Measurements from ENCODE around the gene LPO.
A peak's percentile ranks its signal among the peaks of the same experiment; 100 is the strongest.

Gene LPO

DNA sequence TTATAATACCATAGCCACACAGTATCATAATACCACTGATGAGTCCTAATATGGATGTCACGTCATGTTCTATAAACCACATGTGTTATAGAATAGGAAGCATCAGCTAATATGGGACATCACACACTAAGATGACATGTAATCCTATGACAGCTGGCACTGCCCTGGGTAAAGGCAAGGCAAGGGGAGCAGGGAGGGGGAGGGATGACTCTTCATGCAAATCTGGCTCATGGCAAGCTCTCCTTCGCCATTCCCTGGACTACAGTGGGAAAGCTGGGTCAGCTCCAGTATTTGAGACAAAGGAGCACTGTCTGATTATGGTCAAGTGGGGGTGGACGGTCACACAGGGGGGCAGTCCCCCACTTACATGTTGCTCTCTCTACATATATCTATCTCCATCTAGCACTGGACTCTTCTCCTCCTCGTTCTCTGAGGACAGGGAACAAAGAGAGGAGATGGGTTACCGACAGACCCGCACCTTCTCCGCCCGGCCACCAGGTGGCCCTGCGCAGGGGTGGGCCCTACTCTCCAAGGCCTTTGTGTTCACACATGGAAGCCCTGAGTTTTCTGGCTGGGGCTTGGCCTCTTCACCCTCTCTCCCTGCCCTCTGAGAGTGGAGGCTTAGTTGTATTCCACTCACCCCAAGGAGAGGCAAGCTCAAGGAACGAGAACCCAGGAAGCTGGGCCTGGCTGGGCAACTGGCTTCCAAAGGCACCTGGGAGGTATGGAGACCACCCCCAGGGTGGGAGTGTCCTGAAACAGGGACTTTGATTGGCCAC is 65.8 kb downstream of the LPO start:
- Histone ChIP-seq H3K27me3 (ENCODE audit: low read length) (no peaks in the 10 kb centered on the region), H3K36me3 (ENCODE audit: low read length) (no peaks in the 10 kb centered on the region), H4K20me1 (ENCODE audit: low read depth, low read length) (no peaks in the 10 kb centered on the region), H2AFZ (ENCODE audit: low read depth, low read length, severe bottlenecking) (peak overlapping the region; percentile 4), H3K9me3 (ENCODE audit: insufficient read depth, low read length) (no peaks in the 10 kb centered on the region), H3K9ac (ENCODE audit: low read length) (no peak overlapping the region), H3K79me2 (ENCODE audit: insufficient read depth, low read length) (no peaks in the 10 kb centered on the region), H3K9me2 (replicated peaks; ENCODE audit: insufficient read depth, low read length) (no peaks in the 10 kb centered on the region), H3F3A (ENCODE audit: insufficient read depth) (no peaks in the 10 kb centered on the region), H3K4me2 (ENCODE audit: low read depth, low read length, poor library complexity, severe bottlenecking) (no peak overlapping the region), H3K4me3 (ENCODE audit: insufficient read depth, low read length, poor library complexity, severe bottlenecking) (no peak overlapping the region), H3K27ac (ENCODE audit: low read depth, low read length) (no peak overlapping the region)
- TF ChIP-seq, protein P1, sequence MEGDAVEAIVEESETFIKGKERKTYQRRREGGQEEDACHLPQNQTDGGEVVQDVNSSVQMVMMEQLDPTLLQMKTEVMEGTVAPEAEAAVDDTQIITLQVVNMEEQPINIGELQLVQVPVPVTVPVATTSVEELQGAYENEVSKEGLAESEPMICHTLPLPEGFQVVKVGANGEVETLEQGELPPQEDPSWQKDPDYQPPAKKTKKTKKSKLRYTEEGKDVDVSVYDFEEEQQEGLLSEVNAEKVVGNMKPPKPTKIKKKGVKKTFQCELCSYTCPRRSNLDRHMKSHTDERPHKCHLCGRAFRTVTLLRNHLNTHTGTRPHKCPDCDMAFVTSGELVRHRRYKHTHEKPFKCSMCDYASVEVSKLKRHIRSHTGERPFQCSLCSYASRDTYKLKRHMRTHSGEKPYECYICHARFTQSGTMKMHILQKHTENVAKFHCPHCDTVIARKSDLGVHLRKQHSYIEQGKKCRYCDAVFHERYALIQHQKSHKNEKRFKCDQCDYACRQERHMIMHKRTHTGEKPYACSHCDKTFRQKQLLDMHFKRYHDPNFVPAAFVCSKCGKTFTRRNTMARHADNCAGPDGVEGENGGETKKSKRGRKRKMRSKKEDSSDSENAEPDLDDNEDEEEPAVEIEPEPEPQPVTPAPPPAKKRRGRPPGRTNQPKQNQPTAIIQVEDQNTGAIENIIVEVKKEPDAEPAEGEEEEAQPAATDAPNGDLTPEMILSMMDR (IDR thresholded peaks at IDR 0.05; ENCODE audit: insufficient read depth, low read length, poor library complexity, severe bottlenecking): peak; percentile 95
- TF ChIP-seq EZH2phosphoT487 (conservative IDR thresholded peaks at IDR 0.05; ENCODE audit: low read length): no peak

DNA sequence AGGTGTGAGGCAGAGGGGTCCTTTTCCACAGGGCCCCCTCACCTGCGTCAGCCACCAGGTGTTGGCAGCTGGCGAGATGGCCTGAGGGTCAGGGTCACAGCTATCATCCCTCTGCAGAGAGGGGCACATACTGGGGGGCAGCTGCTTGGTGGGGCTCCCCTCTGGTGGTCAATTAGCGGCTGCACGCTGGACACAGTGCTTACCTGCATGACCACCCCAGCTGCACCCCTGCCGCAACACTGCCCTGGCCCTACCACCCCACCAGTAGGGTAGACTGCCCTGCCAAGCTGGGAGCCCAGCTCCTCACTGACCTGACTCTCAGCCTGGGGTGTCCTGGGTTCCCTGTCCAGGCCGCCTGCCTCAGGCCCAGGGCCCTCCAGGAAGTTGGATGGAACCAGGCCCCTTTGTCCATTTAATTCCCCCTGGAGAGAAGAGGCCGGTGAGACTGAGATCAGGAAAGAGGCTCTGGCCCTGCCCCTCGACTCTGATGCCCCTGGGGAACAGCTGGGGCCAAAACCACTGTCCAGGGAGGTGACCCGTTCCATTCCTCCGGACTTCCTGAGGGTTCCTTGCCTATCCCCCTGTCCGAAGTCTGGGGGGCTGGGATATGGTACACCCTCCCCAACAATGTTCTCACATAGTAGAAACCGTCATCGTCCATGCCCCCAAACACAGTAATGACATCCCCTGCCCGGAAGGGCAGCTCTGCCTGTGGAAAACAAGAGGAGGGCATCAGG is 66.5 kb downstream of the LPO start:
- Histone ChIP-seq H3K27me3 (ENCODE audit: low read length) (no peaks in the 10 kb centered on the region), H3K9me3 (ENCODE audit: insufficient read depth, low read length) (no peaks in the 10 kb centered on the region), H3K79me2 (ENCODE audit: insufficient read depth, low read length) (no peaks in the 10 kb centered on the region), H3K4me3 (ENCODE audit: insufficient read depth, low read length, poor library complexity, severe bottlenecking) (no peak overlapping the region), H3K4me2 (ENCODE audit: low read depth, low read length, poor library complexity, severe bottlenecking) (no peak overlapping the region), H3F3A (ENCODE audit: insufficient read depth) (no peaks in the 10 kb centered on the region), H3K36me3 (ENCODE audit: low read length) (no peaks in the 10 kb centered on the region), H2AFZ (ENCODE audit: low read depth, low read length, severe bottlenecking) (no peak overlapping the region), H3K27ac (ENCODE audit: low read depth, low read length) (no peak overlapping the region), H3K9ac (ENCODE audit: low read length) (no peak overlapping the region), H3K9me2 (replicated peaks; ENCODE audit: insufficient read depth, low read length) (no peaks in the 10 kb centered on the region), H4K20me1 (ENCODE audit: low read depth, low read length) (no peaks in the 10 kb centered on the region)
- TF ChIP-seq, protein P1 (IDR thresholded peaks at IDR 0.05; ENCODE audit: insufficient read depth, low read length, poor library complexity, severe bottlenecking): no peak
- TF ChIP-seq EZH2phosphoT487 (conservative IDR thresholded peaks at IDR 0.05; ENCODE audit: low read length): no peak

DNA sequence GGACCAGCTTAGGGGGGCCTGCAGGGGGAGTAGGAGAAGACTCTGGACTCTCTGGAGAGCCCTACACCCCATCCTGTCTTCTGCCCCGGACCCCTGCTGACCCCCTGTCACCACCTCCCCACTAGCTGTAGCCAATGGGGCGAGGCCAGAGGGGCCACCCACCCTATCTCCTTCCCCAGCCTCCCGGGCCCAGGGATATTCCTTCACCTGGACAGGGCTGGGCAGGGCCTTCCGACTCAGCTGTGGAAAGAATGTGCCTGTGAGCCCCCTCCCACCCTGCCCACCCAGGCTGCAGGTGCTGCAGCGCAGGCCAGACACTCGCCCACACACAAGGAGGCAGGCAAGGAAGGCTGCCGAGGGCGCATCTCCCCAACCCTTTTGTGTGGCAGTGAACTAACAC is 67.2 kb downstream of the LPO start:
- Histone ChIP-seq H3K9ac (ENCODE audit: low read length) (no peak overlapping the region), H3K9me2 (replicated peaks; ENCODE audit: insufficient read depth, low read length) (no peaks in the 10 kb centered on the region), H3K79me2 (ENCODE audit: insufficient read depth, low read length) (no peaks in the 10 kb centered on the region), H3K4me2 (ENCODE audit: low read depth, low read length, poor library complexity, severe bottlenecking) (no peak overlapping the region), H2AFZ (ENCODE audit: low read depth, low read length, severe bottlenecking) (no peak overlapping the region), H3K36me3 (ENCODE audit: low read length) (no peaks in the 10 kb centered on the region), H3K9me3 (ENCODE audit: insufficient read depth, low read length) (no peaks in the 10 kb centered on the region), H3K27ac (ENCODE audit: low read depth, low read length) (no peak overlapping the region), H3K27me3 (ENCODE audit: low read length) (no peaks in the 10 kb centered on the region), H3K4me3 (ENCODE audit: insufficient read depth, low read length, poor library complexity, severe bottlenecking) (no peak overlapping the region), H3F3A (ENCODE audit: insufficient read depth) (no peaks in the 10 kb centered on the region), H4K20me1 (ENCODE audit: low read depth, low read length) (no peaks in the 10 kb centered on the region)
- TF ChIP-seq, protein P1 (IDR thresholded peaks at IDR 0.05; ENCODE audit: insufficient read depth, low read length, poor library complexity, severe bottlenecking): no peak
- TF ChIP-seq EZH2phosphoT487 (conservative IDR thresholded peaks at IDR 0.05; ENCODE audit: low read length): no peak

Data from SU-DHL-6 (cell line).